HepG2 (cell line): ENCODE results near the gene EPB41L2. TPM values are rescaled to one million over a fixed set of nuclear protein-coding genes. Genes with fewer than 3 reads are reported as not detected.

Experiments used
- CHD4 ChIP-seq: fragments of 200-600 bp; sonication (generic); IDR thresholded peaks from 2 replicates; pipeline ENCODE4 v1.7.0; 2017; ENCODE audit warnings: mild to moderate bottlenecking, low read length, borderline replicate concordance
- DNMT1 ChIP-seq: sonication (generic); formaldehyde crosslinking; IDR thresholded peaks from 2 replicates; pipeline ENCODE4 v1.5.1; 2020; ENCODE audit warnings: mild to moderate bottlenecking, missing genetic modification reagents
- EP300 ChIP-seq, 3 experiments: sonication (generic) in 1 of 3; formaldehyde crosslinking in 1 of 3; IDR thresholded peaks; 2 replicates each; pipeline versions ENCODE4 v1.5.1 to v1.6.1; 2011 to 2020; ENCODE audit warnings: low read depth in 2 of 3, low read length in 2 of 3, borderline replicate concordance in 1 of 3, improper control_type of control experiment in 1 of 3, mild to moderate bottlenecking in 1 of 3, missing genetic modification reagents in 1 of 3, moderate library complexity in 1 of 3
- FOXP1 ChIP-seq, 2 experiments: fragments of 450-650 bp in 1 of 2; IDR thresholded peaks; 2 replicates each; pipeline ENCODE4 v1.6.1; 2017 to 2018; ENCODE audit warnings: antibody characterized with exemption in 1 of 2
- FOXP4 ChIP-seq: sonication (generic); formaldehyde crosslinking; IDR thresholded peaks from 2 replicates; pipeline ENCODE4 v1.4.0; 2020; ENCODE audit warnings: missing genetic modification reagents
- GLI4 ChIP-seq: sonication (generic); formaldehyde crosslinking; IDR thresholded peaks from 2 replicates; pipeline ENCODE4 v1.5.1; 2020; ENCODE audit warnings: missing genetic modification reagents, mild to moderate bottlenecking, moderate library complexity, borderline replicate concordance
- HDAC1 ChIP-seq: sonication (generic); formaldehyde crosslinking; IDR thresholded peaks from 2 replicates; pipeline ENCODE4 v1.5.1; 2020; ENCODE audit warnings: mild to moderate bottlenecking, missing genetic modification reagents
- HMG20A ChIP-seq: IDR thresholded peaks from 2 replicates; pipeline ENCODE4 v1.6.1; 2016; ENCODE audit warnings: borderline replicate concordance
- KLF16 ChIP-seq, 2 experiments: sonication (generic) in 1 of 2; formaldehyde crosslinking in 1 of 2; IDR thresholded peaks; 2 replicates each; pipeline versions ENCODE4 v1.6.1 to v1.8.0; 2016 to 2023; ENCODE audit warnings: missing genetic modification reagents in 2 of 2, missing compliant biosample characterization in 1 of 2
- NFE2L2 ChIP-seq: fragments of 150-350 bp; IDR thresholded peaks from 2 replicates; pipeline ENCODE4 v1.6.1; 2014; ENCODE audit warnings: low read length
- PCBP2 ChIP-seq: fragments of 200-400 bp; formaldehyde crosslinking; optimal IDR thresholded peaks from 2 replicates; pipeline ENCODE3; 2018; ENCODE audit warnings: low read length, low read depth; ENCODE audit not compliant: poor library complexity, severe bottlenecking
- RAD21 ChIP-seq: fragments of 450-650 bp; formaldehyde crosslinking; IDR thresholded peaks from 2 replicates; pipeline ENCODE4 v1.5.0; 2020; ENCODE audit warnings: mild to moderate bottlenecking
- SMAD3 ChIP-seq: sonication (generic); formaldehyde crosslinking; IDR thresholded peaks from 2 replicates; pipeline ENCODE4 v1.4.0; 2020; ENCODE audit warnings: missing genetic modification reagents
- SRF ChIP-seq: IDR thresholded peaks from 2 replicates; pipeline ENCODE4 v1.6.1; 2011; ENCODE audit warnings: mild to moderate bottlenecking, low read depth, low read length, moderate library complexity
- TGIF2 ChIP-seq: IDR thresholded peaks from 2 replicates; pipeline ENCODE4 v1.6.1; 2016; ENCODE audit warnings: control low read depth, missing compliant biosample characterization
- ZGPAT ChIP-seq: IDR thresholded peaks from 2 replicates; pipeline ENCODE4 v1.6.1; 2016; ENCODE audit warnings: mild to moderate bottlenecking
- polyA plus RNA-seq, 8 experiments: library from polyadenylated mRNA; depleted of rRNA in 3 of 8; stranded (reverse) in 7 of 8; unstranded in 1 of 8; fragments of >200 nt; fragmentation: Illumina TruSeq in 4 of 8; extraction: Trizol in 4 of 8; gene quantifications; 2 replicates each; pipeline versions ENCODE4 v1.2.1 to v1.2.3, GENCODE V29; 2011 to 2016; ENCODE audit warnings: low read depth in 4 of 8, missing spikeins in 1 of 8, mixed read lengths in 1 of 8; ENCODE audit not compliant: insufficient read depth in 1 of 8
- total RNA-seq, 5 experiments: library from RNA; depleted of rRNA; stranded (reverse); fragments of >200 nt; fragmentation: Illumina TruSeq; extraction: Trizol; gene quantifications; 2 replicates each; pipeline ENCODE4 v1.2.3, GENCODE V29; 2016; ENCODE audit warnings: low read depth in 1 of 5
- TF ChIP-seq, protein P1 (sequence below): IDR thresholded peaks from 2 replicates; pipeline ENCODE4 v1.6.1; 2012; ENCODE audit warnings: low read depth, low read length, improper control_type of control experiment
- TF ChIP-seq, protein P2 (sequence below): sonication (generic); formaldehyde crosslinking; IDR thresholded peaks from 2 replicates; pipeline ENCODE4 v1.5.0; 2020; ENCODE audit warnings: missing genetic modification reagents

The EPB41L2 gene
- total and polyA plus RNA-seq, 2 of the 13 experiments (the other 11 are each of a cell fraction or from before 2014, with no cell fraction given): 41.7 to 56.4 TPM

DNA sequence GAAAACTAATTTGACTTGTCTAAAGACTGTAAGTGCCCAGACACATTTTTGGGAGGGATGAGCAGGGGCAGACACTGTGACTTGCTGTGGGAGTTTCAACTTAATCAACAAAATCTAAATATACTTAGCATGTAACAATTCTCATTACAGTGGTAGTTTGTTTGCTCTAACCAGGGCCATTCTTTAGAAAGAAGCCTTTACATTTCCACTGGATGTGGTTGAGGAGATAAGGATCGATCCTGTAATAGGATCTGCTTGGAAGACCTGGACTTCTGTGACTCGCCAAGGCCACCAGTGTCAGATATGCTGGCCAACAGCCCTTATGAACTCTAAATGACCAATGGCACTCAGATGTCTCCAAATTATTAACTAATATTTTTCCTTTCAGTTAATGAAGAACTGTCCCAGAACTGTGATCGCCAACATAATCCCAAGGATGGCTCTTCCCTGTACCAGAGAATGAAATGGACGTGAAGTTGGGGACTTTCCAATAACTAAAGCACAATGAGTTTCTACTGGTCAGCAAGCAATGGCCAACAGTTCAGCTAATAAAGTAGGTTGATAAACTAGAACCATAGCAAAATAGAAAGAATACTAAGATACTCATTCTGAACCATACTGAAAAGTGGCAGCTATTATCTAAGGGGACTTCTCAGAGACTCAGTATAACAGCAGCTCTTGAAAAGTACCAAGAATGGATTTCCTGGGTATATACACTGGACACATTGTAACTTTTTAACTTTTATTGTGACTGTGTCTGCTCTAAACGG lies 228.4 kb downstream of the EPB41L2 start (continued):
- TF ChIP-seq SMAD3 (CRISPR knock-in tag) (peak; percentile 54; the same call in 1 of the 2 replicates), TGIF2 (no peak), SRF (no peak), DNMT1 (no peak), RAD21 (0 out of 2 replicates have a peak, but pooled peaks have one; percentile 8), ZGPAT (CRISPR knock-in tag) (peak; percentile 56; the same call in 1 of the 2 replicates), NFE2L2 (no peak), GLI4 (CRISPR knock-in tag) (no peak), CHD4 (peak; percentile 71; the same call in 1 of the 2 replicates), FOXP4 (CRISPR knock-in tag) (peak; percentile 73), KLF16 (CRISPR knock-in tag; IDR thresholded peaks at IDR 0.05) (no peak), HDAC1 (CRISPR knock-in tag) (no peak; the same call in 1 of the 2 replicates), FOXP1 (IDR thresholded peaks at IDR 0.05) (no peak), FOXP1 (CRISPR knock-in tag; IDR thresholded peaks at IDR 0.05) (peak; percentile 41; the same call in 1 of the 2 replicates), HMG20A (CRISPR knock-in tag) (peak; percentile 53; the same call in 1 of the 2 replicates), EP300 (IDR thresholded peaks at IDR 0.05; ENCODE audit: low read depth in 2 of 2, low read length in 2 of 2) (peak; percentile 21 to 77; a peak in 2 of 4 replicates), EP300 (CRISPR knock-in tag; IDR thresholded peaks at IDR 0.05; ENCODE audit: borderline replicate concordance) (no peak; the same call in 1 of the 2 replicates), PCBP2 (no peak)
- TF ChIP-seq, protein P1, sequence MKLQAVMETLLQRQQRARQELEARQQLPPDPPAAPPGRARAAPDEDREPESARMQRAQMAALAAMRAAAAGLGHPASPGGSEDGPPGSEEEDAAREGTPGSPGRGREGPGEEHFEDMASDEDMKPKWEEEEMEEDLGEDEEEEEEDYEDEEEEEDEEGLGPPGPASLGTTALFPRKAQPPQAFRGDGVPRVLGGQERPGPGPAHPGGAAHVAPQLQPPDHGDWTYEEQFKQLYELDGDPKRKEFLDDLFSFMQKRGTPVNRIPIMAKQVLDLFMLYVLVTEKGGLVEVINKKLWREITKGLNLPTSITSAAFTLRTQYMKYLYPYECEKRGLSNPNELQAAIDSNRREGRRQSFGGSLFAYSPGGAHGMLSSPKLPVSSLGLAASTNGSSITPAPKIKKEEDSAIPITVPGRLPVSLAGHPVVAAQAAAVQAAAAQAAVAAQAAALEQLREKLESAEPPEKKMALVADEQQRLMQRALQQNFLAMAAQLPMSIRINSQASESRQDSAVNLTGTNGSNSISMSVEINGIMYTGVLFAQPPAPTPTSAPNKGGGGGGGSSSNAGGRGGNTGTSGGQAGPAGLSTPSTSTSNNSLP: peak; percentile 85
- TF ChIP-seq, protein P2, sequence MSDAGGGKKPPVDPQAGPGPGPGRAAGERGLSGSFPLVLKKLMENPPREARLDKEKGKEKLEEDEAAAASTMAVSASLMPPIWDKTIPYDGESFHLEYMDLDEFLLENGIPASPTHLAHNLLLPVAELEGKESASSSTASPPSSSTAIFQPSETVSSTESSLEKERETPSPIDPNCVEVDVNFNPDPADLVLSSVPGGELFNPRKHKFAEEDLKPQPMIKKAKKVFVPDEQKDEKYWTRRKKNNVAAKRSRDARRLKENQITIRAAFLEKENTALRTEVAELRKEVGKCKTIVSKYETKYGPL (CRISPR knock-in tag): peak; percentile 49; the same call in 1 of the 2 replicates
